ENCODE results near the gene KCNQ2. TPM values are rescaled to one million over a fixed set of nuclear protein-coding genes. Genes with fewer than 3 reads are reported as not detected.

KCNQ2 gene
- total RNA-seq, 4 donors from 2014 or later: 0.76 TPM; not detected in 3

- DNase-seq (ENCODE audit: low spot score in 2 of 2): no peak
- peak overlapping the region; percentile 24 for H3K4me3 ChIP-seq
- H3K36me3 ChIP-seq: no peaks in the 10 kb centered on the region
- 41% methylated on average over 11 of the region's 38 CpGs for WGBS
- no peaks in the 10 kb centered on the region for H3K9me3 ChIP-seq
- no peak overlapping the region for H3K27ac ChIP-seq
- TF ChIP-seq EP300 (IDR thresholded peaks at IDR 0.05): no peak
- TF ChIP-seq POLR2A (IDR thresholded peaks at IDR 0.05): no peak
- no peak for TF ChIP-seq POLR2AphosphoS5 (IDR thresholded peaks at IDR 0.05)
- no peak for TF ChIP-seq CTCF (IDR thresholded peaks at IDR 0.05)
- peaks cover 92% of the 10 kb centered on the region for H3K27me3 ChIP-seq
- peaks cover 17% of the 10 kb centered on the region for H3K4me1 ChIP-seq
Observed at GRCh38 chr20:63359937-63360849, 112.3 kb downstream of the KCNQ2 start.

- Histone ChIP-seq H3K4me3 (no peak overlapping the region), H3K27ac (no peak overlapping the region), H3K9me3 (no peaks in the 10 kb centered on the region), H3K27me3 (peaks cover 92% of the 10 kb centered on the region), H3K36me3 (no peaks in the 10 kb centered on the region), H3K4me1 (peaks cover 17% of the 10 kb centered on the region)
- no peak for DNase-seq (ENCODE audit: low spot score in 2 of 2)
- WGBS: 71% methylated on average over 25 of the region's 42 CpGs
- no peak for TF ChIP-seq POLR2AphosphoS5 (IDR thresholded peaks at IDR 0.05)
- no peak for TF ChIP-seq POLR2A (IDR thresholded peaks at IDR 0.05)
Observed at GRCh38 chr20:63359164-63359934, 113.1 kb downstream of the KCNQ2 start.

GRCh38 chr20:63357921-63358905 lies 114.2 kb downstream of the KCNQ2 start:
- WGBS: 85% methylated on average over 6 of the region's 26 CpGs
- Histone ChIP-seq H3K4me1 (peaks cover 17% of the 10 kb centered on the region), H3K27me3 (peaks cover 82% of the 10 kb centered on the region), H3K36me3 (no peaks in the 10 kb centered on the region), H3K27ac (no peak overlapping the region), H3K4me3 (no peak overlapping the region), H3K9me3 (no peaks in the 10 kb centered on the region)
- no peak for DNase-seq (ENCODE audit: low spot score in 2 of 2)
- no peak for TF ChIP-seq CTCF (IDR thresholded peaks at IDR 0.05)
- TF ChIP-seq POLR2A (IDR thresholded peaks at IDR 0.05): no peak
- TF ChIP-seq EP300 (IDR thresholded peaks at IDR 0.05): no peak
- no peak for TF ChIP-seq POLR2AphosphoS5 (IDR thresholded peaks at IDR 0.05)

GRCh38 chr20:63356931-63357879 lies 115.2 kb downstream of the KCNQ2 start:
- no peak for TF ChIP-seq EP300 (IDR thresholded peaks at IDR 0.05)
- TF ChIP-seq CTCF (IDR thresholded peaks at IDR 0.05): no peak
- no peak for TF ChIP-seq POLR2AphosphoS5 (IDR thresholded peaks at IDR 0.05)
- TF ChIP-seq POLR2A (IDR thresholded peaks at IDR 0.05): no peak

More at GRCh38 chr20:63356931-63357879, 115.2 kb downstream of the KCNQ2 start:
- Histone ChIP-seq H3K9me3 (no peaks in the 10 kb centered on the region), H3K36me3 (no peaks in the 10 kb centered on the region), H3K27ac (no peak overlapping the region), H3K4me3 (no peak overlapping the region), H3K4me1 (peaks cover 23% of the 10 kb centered on the region), H3K27me3 (peaks cover 78% of the 10 kb centered on the region)
- WGBS: 81% methylated on average over 18 of the region's 30 CpGs
- DNase-seq (ENCODE audit: low spot score in 2 of 2): no peak
